ENCODE results near the gene RXFP2. TPM values are rescaled to one million over a fixed set of nuclear protein-coding genes. Genes with fewer than 3 reads are reported as not detected.

Gene RXFP2
- total RNA-seq, 5 donors from 2014 or later (not counting 1 experiment from before 2014, with no cell fraction given): not detected

- ChIA-PET CTCF (interaction anchor here in 1 of 2 donors (0.7 kb wide), 1 partner anchor 12 kb away, joined by 3 read pairs; no protein-coding TSS in a partner anchor), POLR2A (no interaction called here)
- no CpG with 5 or more reads among the region's 3 CpGs for WGBS (ENCODE audit: insufficient coverage)
- no peak overlapping the region for H3K4me3 Mint-ChIP-seq
- Histone ChIP-seq H3K9me3 (no peaks in the 10 kb centered on the region), H3K27me3 (replicated peaks in 1 of 2; ENCODE audit: control insufficient read depth in 2 of 2, extremely low read depth in 1 of 2, insufficient read depth in 2 of 2, low read length in 1 of 2) (peaks cover 0 to 7% of the 10 kb centered on the region in 2 experiments), H3K36me3 (ENCODE audit: control insufficient read depth in 2 of 2, extremely low read depth in 1 of 2, insufficient read depth in 1 of 2, low read length in 1 of 2) (no peaks in the 10 kb centered on the region), H3K27ac (ENCODE audit: low read length) (no peak overlapping the region), H3K4me1 (ENCODE audit: control insufficient read depth in 1 of 2, extremely low read depth in 1 of 2, insufficient read depth in 2 of 2, low read length in 2 of 2) (peaks cover 0 to 1% of the 10 kb centered on the region in 2 experiments), H3K4me3 (ENCODE audit: control insufficient read depth in 1 of 2, extremely low read depth in 1 of 2, low read length in 1 of 2) (no peak overlapping the region)
- peaks cover 7 to 12% of the 10 kb centered on the region in 2 donors for H3K27me3 Mint-ChIP-seq
- ATAC-seq (replicated peaks in 1 of 4) (no peak), DNase-seq (no peak)
- no peaks in the 10 kb centered on the region for H3K9me3 Mint-ChIP-seq
- H3K4me1 Mint-ChIP-seq: peaks cover under 1 to 2% (median under 1%) of the 10 kb centered on the region in 3 donors
- no peak overlapping the region for H3K27ac Mint-ChIP-seq
- H3K36me3 Mint-ChIP-seq: no peaks in the 10 kb centered on the region
Observed at GRCh38 chr13:31747291-31747690, 8.0 kb downstream of the RXFP2 start.

- POLR2A ChIA-PET: no interaction called here
- peaks cover 6 to 11% of the 10 kb centered on the region in 2 donors for H3K27me3 Mint-ChIP-seq
- Histone ChIP-seq H3K27ac (ENCODE audit: low read length) (no peak overlapping the region), H3K4me3 (ENCODE audit: control insufficient read depth in 1 of 2, extremely low read depth in 1 of 2, low read length in 1 of 2) (no peak overlapping the region), H3K36me3 (ENCODE audit: control insufficient read depth in 2 of 2, extremely low read depth in 1 of 2, insufficient read depth in 1 of 2, low read length in 1 of 2) (no peaks in the 10 kb centered on the region), H3K9me3 (no peaks in the 10 kb centered on the region), H3K4me1 (ENCODE audit: control insufficient read depth in 1 of 2, extremely low read depth in 1 of 2, insufficient read depth in 2 of 2, low read length in 2 of 2) (no peaks in the 10 kb centered on the region), H3K27me3 (replicated peaks in 1 of 2; ENCODE audit: control insufficient read depth in 2 of 2, extremely low read depth in 1 of 2, insufficient read depth in 2 of 2, low read length in 1 of 2) (peaks cover 0 to 12% of the 10 kb centered on the region in 2 experiments)
- CTCF ChIA-PET: no interaction called here
- no peak for DNase-seq
- H3K4me3 Mint-ChIP-seq: no peak overlapping the region
- no peaks in the 10 kb centered on the region for H3K9me3 Mint-ChIP-seq
- H3K27ac Mint-ChIP-seq: no peak overlapping the region
- no peaks in the 10 kb centered on the region for H3K36me3 Mint-ChIP-seq
- no peak for ATAC-seq (replicated peaks in 1 of 4)
- H3K4me1 Mint-ChIP-seq: no peaks in the 10 kb centered on the region
- no CpG with 5 or more reads among the region's 2 CpGs for WGBS (ENCODE audit: insufficient coverage)
Observed at GRCh38 chr13:31747966-31748365, 8.6 kb downstream of the RXFP2 start.

- no peak for ATAC-seq (replicated peaks in 1 of 4)
- no peak for DNase-seq
- Histone ChIP-seq H3K4me1 (ENCODE audit: control insufficient read depth in 1 of 2, extremely low read depth in 1 of 2, insufficient read depth in 2 of 2, low read length in 2 of 2) (no peaks in the 10 kb centered on the region), H3K27me3 (replicated peaks in 1 of 2; ENCODE audit: control insufficient read depth in 2 of 2, extremely low read depth in 1 of 2, insufficient read depth in 2 of 2, low read length in 1 of 2) (peaks cover 0 to 10% of the 10 kb centered on the region in 2 experiments), H3K27ac (ENCODE audit: low read length) (no peak overlapping the region), H3K36me3 (ENCODE audit: control insufficient read depth in 2 of 2, extremely low read depth in 1 of 2, insufficient read depth in 1 of 2, low read length in 1 of 2) (no peaks in the 10 kb centered on the region), H3K4me3 (ENCODE audit: control insufficient read depth in 1 of 2, extremely low read depth in 1 of 2, low read length in 1 of 2) (no peak overlapping the region), H3K9me3 (no peaks in the 10 kb centered on the region)
- Mint-ChIP-seq H3K36me3 (no peaks in the 10 kb centered on the region), H3K9me3 (no peaks in the 10 kb centered on the region), H3K27ac (no peak overlapping the region), H3K4me3 (no peak overlapping the region), H3K27me3 (peaks cover 8 to 10% of the 10 kb centered on the region in 2 donors), H3K4me1 (no peaks in the 10 kb centered on the region)
- ChIA-PET POLR2A (no interaction called here), CTCF (no interaction called here)
- WGBS (ENCODE audit: insufficient coverage): no CpG with 5 or more reads among the region's 4 CpGs
Observed at GRCh38 chr13:31749929-31750328, 10.6 kb downstream of the RXFP2 start.

GRCh38 chr13:31755211-31755610 lies 15.9 kb downstream of the RXFP2 start:
- no peak overlapping the region for H3K27ac ChIP-seq (ENCODE audit: low read length)
- H3K4me3 ChIP-seq (ENCODE audit: control insufficient read depth in 1 of 2, extremely low read depth in 1 of 2, low read length in 1 of 2): no peak overlapping the region
- H3K4me3 Mint-ChIP-seq: no peak overlapping the region
- WGBS (ENCODE audit: insufficient coverage): 92% methylated on average over 2 of the region's 6 CpGs
- H3K27me3 ChIP-seq (replicated peaks in 1 of 2; ENCODE audit: control insufficient read depth in 2 of 2, extremely low read depth in 1 of 2, insufficient read depth in 2 of 2, low read length in 1 of 2): peaks cover 0 to 19% of the 10 kb centered on the region in 2 experiments
- DNase-seq (no peak), ATAC-seq (replicated peaks in 1 of 4) (no peak)
- H3K9me3 Mint-ChIP-seq: no peaks in the 10 kb centered on the region
- H3K4me1 Mint-ChIP-seq: no peaks in the 10 kb centered on the region
- no peaks in the 10 kb centered on the region for H3K36me3 Mint-ChIP-seq
- no peaks in the 10 kb centered on the region for H3K4me1 ChIP-seq (ENCODE audit: control insufficient read depth in 1 of 2, extremely low read depth in 1 of 2, insufficient read depth in 2 of 2, low read length in 2 of 2)
- peaks cover 15 to 16% of the 10 kb centered on the region in 2 donors for H3K27me3 Mint-ChIP-seq
- no peak overlapping the region for H3K27ac Mint-ChIP-seq
- H3K9me3 ChIP-seq: no peaks in the 10 kb centered on the region
- ChIA-PET POLR2A (no interaction called here), CTCF (interaction anchor here in 1 of 2 donors (0.6 kb wide), 1 partner anchor 14 kb away, joined by 3 read pairs; no protein-coding TSS in a partner anchor)
- no peaks in the 10 kb centered on the region for H3K36me3 ChIP-seq (ENCODE audit: control insufficient read depth in 2 of 2, extremely low read depth in 1 of 2, insufficient read depth in 1 of 2, low read length in 1 of 2)

GRCh38 chr13:31755803-31756212 lies 16.5 kb downstream of the RXFP2 start:
- H3K27ac Mint-ChIP-seq: no peak overlapping the region
- H3K36me3 Mint-ChIP-seq: no peaks in the 10 kb centered on the region
- POLR2A ChIA-PET: no interaction called here
- CTCF ChIA-PET: no interaction called here
- no peaks in the 10 kb centered on the region for H3K4me1 Mint-ChIP-seq
- peaks cover 11 to 15% of the 10 kb centered on the region in 2 donors for H3K27me3 Mint-ChIP-seq
- WGBS (ENCODE audit: insufficient coverage): 86% methylated on average over 4 of the region's 5 CpGs
- H3K4me3 Mint-ChIP-seq: no peak overlapping the region
- no peak for DNase-seq
- no peaks in the 10 kb centered on the region for H3K36me3 ChIP-seq (ENCODE audit: control insufficient read depth in 2 of 2, extremely low read depth in 1 of 2, insufficient read depth in 1 of 2, low read length in 1 of 2)
- H3K27ac ChIP-seq (ENCODE audit: low read length): no peak overlapping the region
- H3K4me1 ChIP-seq (ENCODE audit: control insufficient read depth in 1 of 2, extremely low read depth in 1 of 2, insufficient read depth in 2 of 2, low read length in 2 of 2): no peaks in the 10 kb centered on the region
- H3K9me3 ChIP-seq: no peaks in the 10 kb centered on the region
- no peak for ATAC-seq (replicated peaks in 1 of 4)
- H3K9me3 Mint-ChIP-seq: no peaks in the 10 kb centered on the region
- H3K4me3 ChIP-seq (ENCODE audit: control insufficient read depth in 1 of 2, extremely low read depth in 1 of 2, low read length in 1 of 2): no peak overlapping the region
- peaks cover 0 to 19% of the 10 kb centered on the region in 2 experiments for H3K27me3 ChIP-seq (replicated peaks in 1 of 2; ENCODE audit: control insufficient read depth in 2 of 2, extremely low read depth in 1 of 2, insufficient read depth in 2 of 2, low read length in 1 of 2)

GRCh38 chr13:31756346-31756745 lies 17.0 kb downstream of the RXFP2 start:
- no peaks in the 10 kb centered on the region for H3K4me1 ChIP-seq (ENCODE audit: control insufficient read depth in 1 of 2, extremely low read depth in 1 of 2, insufficient read depth in 2 of 2, low read length in 2 of 2)
- Mint-ChIP-seq H3K36me3 (no peaks in the 10 kb centered on the region), H3K4me1 (no peaks in the 10 kb centered on the region), H3K27me3 (peaks cover 11 to 15% of the 10 kb centered on the region in 2 donors), H3K9me3 (no peaks in the 10 kb centered on the region), H3K4me3 (no peak overlapping the region), H3K27ac (no peak overlapping the region)
- no peak overlapping the region for H3K27ac ChIP-seq (ENCODE audit: low read length)
- ChIA-PET CTCF (no interaction called here), POLR2A (no interaction called here)
- H3K9me3 ChIP-seq: no peaks in the 10 kb centered on the region
- peaks cover 0 to 19% of the 10 kb centered on the region in 2 experiments for H3K27me3 ChIP-seq (replicated peaks in 1 of 2; ENCODE audit: control insufficient read depth in 2 of 2, extremely low read depth in 1 of 2, insufficient read depth in 2 of 2, low read length in 1 of 2)
- H3K4me3 ChIP-seq (ENCODE audit: control insufficient read depth in 1 of 2, extremely low read depth in 1 of 2, low read length in 1 of 2): no peak overlapping the region
- DNase-seq: no peak
- ATAC-seq (replicated peaks in 1 of 4): no peak
- 80% methylated on average over 2 of the region's 4 CpGs for WGBS (ENCODE audit: insufficient coverage)
- H3K36me3 ChIP-seq (ENCODE audit: control insufficient read depth in 2 of 2, extremely low read depth in 1 of 2, insufficient read depth in 1 of 2, low read length in 1 of 2): no peaks in the 10 kb centered on the region

- H3K9me3 Mint-ChIP-seq: no peaks in the 10 kb centered on the region
- Histone ChIP-seq H3K9me3 (no peaks in the 10 kb centered on the region), H3K36me3 (ENCODE audit: control insufficient read depth in 2 of 2, extremely low read depth in 1 of 2, insufficient read depth in 1 of 2, low read length in 1 of 2) (no peaks in the 10 kb centered on the region), H3K4me1 (ENCODE audit: control insufficient read depth in 1 of 2, extremely low read depth in 1 of 2, insufficient read depth in 2 of 2, low read length in 2 of 2) (no peaks in the 10 kb centered on the region), H3K4me3 (ENCODE audit: control insufficient read depth in 1 of 2, extremely low read depth in 1 of 2, low read length in 1 of 2) (no peak overlapping the region), H3K27me3 (replicated peaks in 1 of 2; ENCODE audit: control insufficient read depth in 2 of 2, extremely low read depth in 1 of 2, insufficient read depth in 2 of 2, low read length in 1 of 2) (no peaks in the 10 kb centered on the region), H3K27ac (ENCODE audit: low read length) (no peak overlapping the region)
- peaks cover 4 to 12% of the 10 kb centered on the region in 2 donors for H3K27me3 Mint-ChIP-seq
- POLR2A ChIA-PET: no interaction called here
- H3K36me3 Mint-ChIP-seq: no peaks in the 10 kb centered on the region
- ATAC-seq (replicated peaks in 1 of 4) (no peak), DNase-seq (no peak)
- CTCF ChIA-PET: no interaction called here
- H3K4me3 Mint-ChIP-seq: no peak overlapping the region
- no peaks in the 10 kb centered on the region for H3K4me1 Mint-ChIP-seq
- WGBS (ENCODE audit: insufficient coverage): no CpG with 5 or more reads among the region's 2 CpGs
- no peak overlapping the region for H3K27ac Mint-ChIP-seq
Observed at GRCh38 chr13:31761951-31762350, 22.6 kb downstream of the RXFP2 start.

Data from T-cell (primary cell).